ENCODE measurements around the gene DMRTC2.

DNA sequence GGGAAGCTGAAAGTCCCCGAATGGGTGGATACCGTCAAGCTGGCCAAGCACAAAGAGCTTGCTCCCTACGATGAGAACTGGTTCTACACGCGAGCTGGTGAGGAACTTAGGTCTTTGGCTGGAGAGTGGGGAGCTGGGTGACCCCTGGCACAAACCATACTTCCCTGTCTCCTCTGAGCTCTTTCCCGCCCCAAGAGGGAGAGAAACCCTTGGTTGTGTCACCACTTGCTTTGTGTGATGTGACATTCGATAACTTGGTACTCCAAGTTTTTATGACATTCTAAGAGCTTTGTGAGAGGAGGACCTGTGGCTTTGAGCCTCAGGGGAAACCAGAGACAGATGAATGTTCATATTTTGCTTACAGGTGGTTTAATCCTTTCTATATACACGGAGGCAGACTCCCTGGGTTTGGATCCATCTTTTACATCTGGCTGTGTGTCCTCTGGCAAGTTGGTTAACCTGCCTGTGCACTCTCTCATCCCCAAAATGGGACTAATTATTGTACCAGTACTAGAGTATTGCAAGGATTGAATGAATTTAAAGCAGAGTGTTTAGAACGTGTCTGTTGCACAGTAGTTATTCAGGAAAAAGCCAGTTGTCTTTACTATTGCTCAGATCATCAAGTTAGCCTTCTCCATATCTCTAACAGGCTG, 16.4 kb downstream of the DMRTC2 start:
- TF ChIP-seq, protein P1, sequence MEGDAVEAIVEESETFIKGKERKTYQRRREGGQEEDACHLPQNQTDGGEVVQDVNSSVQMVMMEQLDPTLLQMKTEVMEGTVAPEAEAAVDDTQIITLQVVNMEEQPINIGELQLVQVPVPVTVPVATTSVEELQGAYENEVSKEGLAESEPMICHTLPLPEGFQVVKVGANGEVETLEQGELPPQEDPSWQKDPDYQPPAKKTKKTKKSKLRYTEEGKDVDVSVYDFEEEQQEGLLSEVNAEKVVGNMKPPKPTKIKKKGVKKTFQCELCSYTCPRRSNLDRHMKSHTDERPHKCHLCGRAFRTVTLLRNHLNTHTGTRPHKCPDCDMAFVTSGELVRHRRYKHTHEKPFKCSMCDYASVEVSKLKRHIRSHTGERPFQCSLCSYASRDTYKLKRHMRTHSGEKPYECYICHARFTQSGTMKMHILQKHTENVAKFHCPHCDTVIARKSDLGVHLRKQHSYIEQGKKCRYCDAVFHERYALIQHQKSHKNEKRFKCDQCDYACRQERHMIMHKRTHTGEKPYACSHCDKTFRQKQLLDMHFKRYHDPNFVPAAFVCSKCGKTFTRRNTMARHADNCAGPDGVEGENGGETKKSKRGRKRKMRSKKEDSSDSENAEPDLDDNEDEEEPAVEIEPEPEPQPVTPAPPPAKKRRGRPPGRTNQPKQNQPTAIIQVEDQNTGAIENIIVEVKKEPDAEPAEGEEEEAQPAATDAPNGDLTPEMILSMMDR (IDR thresholded peaks at IDR 0.05): no peak
- no peak for TF ChIP-seq POLR2A (IDR thresholded peaks at IDR 0.05)
